HL-60/S4 (cell line): ENCODE data around the gene SEC62.
"Not testable (repeated sequence)": the region's sequence is repeated elsewhere in the genome, so short reads cannot be mapped to it uniquely, and the experiment has no call there.

ENCODE experiments used
- in situ Hi-C: fragments of 300-500 bp; cut with MboI; formaldehyde crosslinking; loops from 2 replicates; pipeline ENCODE4 v1.14.3; 2022; ENCODE audit warnings: low sequenced_read_pairs

The SEC62 gene

GRCh38 chr3:170012683-170013400, 46.2 kb downstream of the SEC62 start:
- in situ Hi-C loops = no loop called here

GRCh38 chr3:170016057-170016456, 49.5 kb downstream of the SEC62 start:
- in situ Hi-C loops = no loop called here

- in situ Hi-C loops = not testable (repeated sequence)
Observed at GRCh38 chr3:170019306-170019705, 52.7 kb downstream of the SEC62 start.

DNA sequence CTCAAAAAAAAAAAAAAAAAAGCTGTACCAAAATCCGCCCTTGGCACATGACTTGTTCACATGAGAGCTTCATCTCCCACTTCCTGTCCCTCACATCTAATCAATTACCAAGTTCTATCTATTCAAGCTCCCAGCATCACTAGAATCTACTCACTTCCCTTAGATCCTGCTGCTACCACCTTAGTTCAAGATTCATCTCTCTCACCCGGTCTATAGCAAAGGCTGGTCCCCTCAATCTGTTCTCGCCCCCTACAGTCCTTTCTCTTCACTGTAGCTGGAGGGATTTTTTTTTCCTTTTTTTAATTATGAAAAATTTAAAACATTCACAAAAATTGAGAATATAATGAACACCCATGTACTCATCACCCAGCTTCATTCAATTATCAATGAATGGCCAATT, 54.5 kb downstream of the SEC62 start:
- in situ Hi-C loops = no loop called here

- in situ Hi-C loops = no loop called here
Observed at GRCh38 chr3:170022336-170022735, 55.7 kb downstream of the SEC62 start.

DNA sequence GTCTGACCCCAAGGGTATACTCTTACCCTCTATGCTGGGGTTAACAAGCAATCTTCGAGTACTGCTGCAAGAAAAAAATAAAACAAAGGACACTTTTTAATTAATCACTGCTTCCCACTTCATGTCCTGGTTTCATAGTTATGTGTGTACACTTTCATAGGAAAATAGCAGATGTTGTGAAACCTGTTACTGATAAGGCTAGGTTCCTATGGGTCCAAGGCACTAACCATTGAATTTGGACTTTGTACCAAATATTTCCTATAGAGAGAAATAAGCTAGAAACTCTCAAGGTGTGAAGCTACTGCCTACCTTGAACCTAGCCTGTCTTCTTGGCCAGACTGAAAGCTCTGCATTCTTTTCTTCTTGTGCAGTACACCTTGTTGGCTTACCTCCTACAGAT, 56.6 kb downstream of the SEC62 start:
- in situ Hi-C loops = no loop called here

DNA sequence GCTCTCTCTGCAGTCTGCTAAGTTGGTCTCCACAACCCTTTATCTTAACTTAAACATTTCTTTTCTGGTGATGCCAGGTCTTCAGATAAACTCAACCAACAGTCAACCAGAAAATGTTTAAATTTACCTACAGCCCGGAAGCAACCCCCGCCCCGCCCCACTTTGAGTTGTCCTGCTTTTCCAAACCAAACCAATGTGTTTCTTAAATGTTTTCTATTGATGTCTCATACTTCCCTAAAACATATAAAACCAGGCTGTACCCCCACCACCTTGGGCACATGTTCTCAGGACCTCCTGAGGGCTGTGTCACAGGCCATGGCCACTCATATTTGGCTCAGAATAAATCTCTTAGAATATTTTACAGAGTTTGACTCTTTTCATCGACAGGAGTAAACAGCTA, 58.0 kb downstream of the SEC62 start:
- in situ Hi-C loops = no loop called here

- in situ Hi-C loops = no loop called here
Observed at GRCh38 chr3:170027233-170028102, 60.9 kb downstream of the SEC62 start.

- in situ Hi-C loops = no loop called here
Observed at GRCh38 chr3:170033489-170033888, 66.9 kb downstream of the SEC62 start.

DNA sequence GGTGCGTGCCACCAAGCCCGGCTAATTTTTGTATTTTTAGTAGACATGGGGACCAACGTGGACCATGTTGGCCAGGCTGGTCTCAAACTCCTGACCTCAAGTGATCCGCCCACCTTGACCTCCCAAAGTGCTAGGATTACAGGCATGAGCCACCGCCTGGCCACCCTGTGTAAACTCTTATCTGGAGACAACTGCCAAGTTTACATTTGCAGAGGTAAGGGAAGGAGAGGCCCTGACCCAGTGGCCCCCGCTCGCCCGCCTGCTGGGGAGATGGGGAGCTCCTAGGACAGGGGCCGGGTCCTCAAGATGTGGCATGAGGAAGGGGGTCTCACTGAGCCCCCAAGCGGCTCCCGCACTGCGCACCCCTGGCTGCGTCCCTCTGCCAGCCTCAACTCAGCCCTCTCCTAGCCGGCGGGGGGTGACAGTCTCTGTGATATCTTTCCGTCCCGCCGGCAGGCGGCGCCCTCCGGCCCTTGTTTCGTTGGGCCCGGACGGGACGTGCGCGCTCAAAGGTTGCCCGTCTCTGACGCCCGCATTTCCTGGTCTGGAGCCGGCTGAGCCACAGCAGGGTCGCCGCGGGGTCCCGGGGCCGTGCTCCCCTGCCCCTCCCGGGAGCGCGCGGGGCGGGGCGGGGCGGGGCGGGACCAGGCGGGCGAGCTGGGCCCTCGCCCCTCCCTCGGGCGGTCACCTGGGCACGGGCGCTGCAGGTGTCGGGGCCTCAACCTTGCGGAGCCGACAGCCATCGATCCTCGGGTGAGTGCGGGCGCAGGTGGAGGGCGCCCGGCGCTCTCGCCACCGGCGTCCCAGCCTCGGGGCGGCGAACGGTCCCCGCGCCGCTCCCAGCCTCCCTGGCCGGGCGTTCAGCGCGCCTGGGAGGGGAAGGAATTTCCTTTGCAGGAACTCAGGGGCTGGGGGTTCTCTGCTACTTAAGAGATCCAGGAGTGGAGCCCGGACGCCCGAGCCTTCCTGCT, 71.1 kb downstream of the SEC62 start, which contains the start of gene GPR160:
Gene GPR160, plus strand, starts transcription at position 533 of the 971 bp plus-strand sequence. CDS start 45,978 bp downstream, outside the sequence.
- in situ Hi-C loops = no loop called here

DNA sequence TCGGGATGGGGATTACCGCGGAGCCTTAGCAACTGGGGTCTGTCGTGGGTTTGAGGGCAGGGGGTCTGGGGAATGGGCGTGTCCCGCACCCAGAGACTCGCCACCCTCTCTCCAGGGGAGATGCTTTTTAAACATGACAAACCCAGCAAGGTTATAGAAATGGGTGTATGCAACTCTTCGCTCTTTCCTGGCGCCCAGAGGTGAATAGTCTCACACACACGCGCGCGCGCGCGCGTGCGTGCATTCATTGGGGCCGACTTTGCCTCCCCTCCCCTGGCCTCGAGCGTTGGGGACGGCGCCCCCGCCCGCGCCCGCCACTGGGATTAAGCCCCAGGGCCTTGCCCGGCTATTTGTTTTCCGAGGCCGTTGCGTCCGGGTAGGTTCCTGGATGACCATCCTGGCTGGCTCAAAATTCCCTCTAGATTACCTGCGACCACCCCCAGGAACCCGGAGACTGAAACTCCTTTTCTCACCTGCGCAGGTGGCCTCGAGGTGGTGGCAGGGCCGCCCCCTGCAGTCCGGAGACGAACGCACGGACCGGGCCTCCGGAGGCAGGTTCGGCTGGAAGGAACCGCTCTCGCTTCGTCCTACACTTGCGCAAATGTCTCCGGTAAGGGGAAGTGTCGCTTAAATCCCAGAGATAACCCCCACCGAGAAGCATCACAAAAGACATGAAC, 72.0 kb downstream of the SEC62 start:
- in situ Hi-C loops = no loop called here

DNA sequence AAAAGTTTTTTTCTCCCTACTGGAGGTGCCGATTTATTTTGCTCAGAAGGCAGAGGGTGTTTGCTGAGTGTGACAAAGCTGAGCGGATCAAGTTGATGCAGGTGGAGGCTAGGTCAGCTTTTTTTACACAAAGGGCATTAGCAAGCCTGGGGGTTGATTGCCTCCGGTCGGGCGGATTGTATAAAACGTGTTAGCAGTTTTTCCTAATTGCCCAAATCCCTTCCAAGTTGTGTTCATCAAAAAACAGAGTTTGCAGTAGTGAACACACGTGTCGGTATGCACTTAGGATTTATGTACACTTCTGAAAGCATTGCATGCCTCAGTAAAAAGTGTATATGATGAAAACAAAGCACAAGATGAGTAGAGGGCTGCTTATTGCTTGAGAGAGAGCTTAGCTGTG, 73.8 kb downstream of the SEC62 start:
- in situ Hi-C loops = no loop called here

- in situ Hi-C loops = no loop called here
Observed at GRCh38 chr3:170043506-170043905, 76.9 kb downstream of the SEC62 start.

DNA sequence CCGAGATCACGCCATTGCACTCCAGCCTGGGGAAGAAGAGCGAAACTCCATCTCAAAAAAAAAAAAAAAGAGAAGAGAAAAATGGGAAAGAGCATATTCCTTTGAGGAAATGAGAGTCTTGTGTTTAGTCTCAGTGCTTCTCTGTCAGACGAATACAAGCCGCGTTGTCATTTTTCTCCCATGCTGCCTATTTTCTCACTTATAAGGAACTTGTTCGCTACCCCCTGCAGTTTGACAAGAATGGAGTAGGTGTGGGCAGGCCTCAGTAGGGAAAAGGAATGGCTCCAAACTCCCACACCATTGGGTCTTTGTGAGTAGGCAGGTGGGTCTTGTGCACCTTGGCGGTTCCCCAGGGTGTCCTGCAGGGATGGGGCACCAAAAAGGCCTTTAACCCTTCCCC, 77.7 kb downstream of the SEC62 start:
- in situ Hi-C loops = no loop called here

DNA sequence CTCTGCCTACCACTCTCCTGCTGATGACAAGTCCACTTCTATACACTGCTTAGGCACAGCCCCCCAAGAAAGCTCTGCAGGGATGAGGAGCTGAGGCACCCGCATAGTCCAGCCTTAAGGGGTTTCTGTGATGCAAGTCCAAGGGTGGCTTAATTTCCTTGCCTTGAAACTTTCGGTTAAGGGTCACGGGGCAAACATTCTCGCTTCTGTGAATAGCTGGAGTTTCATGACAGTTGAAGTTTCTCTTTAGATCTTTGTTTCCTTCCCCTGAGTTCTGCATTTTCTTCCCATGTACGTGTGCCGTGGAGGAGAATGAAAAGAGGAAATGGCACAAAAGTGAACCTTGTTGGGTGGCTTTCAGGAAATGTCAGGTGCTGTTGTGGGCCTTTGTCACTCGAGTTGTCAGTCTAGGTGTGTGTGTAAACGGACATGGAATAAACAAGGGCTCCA, 78.2 kb downstream of the SEC62 start:
- in situ Hi-C loops = no loop called here

DNA sequence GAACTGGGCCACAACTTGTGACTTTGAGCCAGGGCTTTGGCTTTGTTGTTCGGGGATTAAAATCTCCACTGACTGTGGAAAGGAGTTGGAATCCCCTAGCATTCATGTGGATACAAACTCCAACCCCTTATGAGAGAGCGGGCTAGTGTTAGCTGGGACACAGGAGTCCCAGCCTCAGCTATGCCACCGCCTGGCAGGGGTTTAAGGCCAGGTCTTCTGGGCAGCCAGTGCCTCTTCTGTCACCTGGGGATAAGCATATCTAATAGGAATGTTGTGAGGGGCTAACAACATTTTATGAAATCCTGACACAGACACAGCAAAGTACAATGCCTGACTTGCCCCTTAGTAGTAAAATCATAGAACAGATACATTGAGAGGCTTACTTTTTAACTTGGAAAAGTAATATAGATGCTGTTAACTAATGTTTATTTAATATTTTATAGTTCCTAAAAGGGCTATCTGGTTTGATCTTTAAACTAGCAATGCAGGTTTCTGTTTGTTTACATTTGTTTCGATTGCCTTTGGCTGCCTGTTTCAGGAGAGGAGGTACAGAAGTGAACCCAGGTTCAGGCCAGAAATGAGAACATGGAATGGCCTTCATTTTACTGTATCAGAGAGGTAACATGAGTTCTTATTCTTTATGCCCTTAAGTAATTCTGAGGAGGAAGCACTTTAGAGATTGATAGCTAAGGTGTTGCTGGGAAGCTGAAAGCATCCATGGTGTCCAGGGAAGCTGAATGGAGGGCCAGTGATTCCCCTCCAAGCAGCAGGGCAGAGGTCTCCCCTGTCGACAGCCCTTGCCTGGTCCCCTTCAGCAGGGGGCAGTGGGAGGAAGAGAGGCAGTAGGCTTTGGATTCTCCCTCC, 79.9 kb downstream of the SEC62 start:
- in situ Hi-C loops = no loop called here

DNA sequence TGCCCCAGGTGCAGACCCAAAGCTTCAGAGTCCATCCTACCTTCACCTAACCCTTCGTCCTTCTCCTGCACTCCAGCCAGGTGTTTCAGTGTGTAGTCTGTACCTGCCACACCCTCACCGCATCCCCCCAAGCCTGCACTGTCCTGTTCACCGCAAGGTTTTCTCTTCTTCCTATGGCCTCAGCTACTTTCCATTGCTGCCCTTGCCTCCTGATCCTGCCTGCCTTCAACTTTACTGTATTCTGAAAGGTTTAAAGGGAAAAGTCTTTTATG, 80.5 kb downstream of the SEC62 start:
- in situ Hi-C loops = no loop called here
